HepG2 (cell line): Measurements from ENCODE around the gene TWIST2. TPM values are rescaled to one million over a fixed set of nuclear protein-coding genes. Genes with fewer than 3 reads are reported as not detected.

Experiments used
- ATAC-seq: fragments of 200-7000 bp; cut with Tn5 transposase; 3 replicates; pipeline ENCODE4 v1.9.1; 2020; ENCODE audit warnings: mild to moderate bottlenecking, moderate library complexity
- BruUV-seq: library from RNA; stranded (reverse); fragments of 400-500 nt; replicated peaks from 2 replicates; lab custom pipeline; 2021; lab: Mats Ljungman, UMichigan
- CTCF ChIA-PET: fragments of 300-600 bp; formaldehyde crosslinking; extraction: SDS; loops from one replicate; lab custom pipeline; 2021; ENCODE audit warnings: low total read pairs, inconsistent platforms, low intra/inter-chr PET ratio; lab: Yijun Ruan, JAX
- POLR2A ChIA-PET: fragments of 350-600 bp; sonication (Branson Sonifier 250); formaldehyde crosslinking; loops from one replicate; lab custom pipeline; 2020; ENCODE audit warnings: antibody characterized with exemption, inconsistent platforms; lab: Yijun Ruan, JAX
- DNase-seq: peaks from one replicate; pipeline ENCODE4 v3.0.0-alpha.2; 2015; ENCODE audit warnings: low spot score
- FAIRE-seq: peaks from 3 replicates; lab custom pipeline; 2011; peaks lifted over from hg19 to GRCh38; lab: Jason Lieb, UNC
- H2AFZ ChIP-seq: one replicate; pipeline ENCODE4 v1.6.1; 2011; ENCODE audit warnings: low read length, inconsistent platforms
- H3K27ac ChIP-seq: fragments of 300-600 bp; 3 replicates; pipeline ENCODE4 v1.8.0; 2011; ENCODE audit warnings: mixed run types, mild to moderate bottlenecking, mixed read lengths, low read length, inconsistent platforms; ENCODE audit not compliant: insufficient read depth; ENCODE audit errors: extremely low read length
- H3K27me3 ChIP-seq, 2 experiments: fragments of 200-600 bp in 1 of 2; 2 replicates in 1 of 2; 3 replicates in 1 of 2; pipeline versions ENCODE4 v1.6.0 to v1.8.0; 2011; ENCODE audit warnings: low read length in 2 of 2, mild to moderate bottlenecking in 2 of 2, moderate library complexity in 2 of 2, inconsistent platforms in 1 of 2; ENCODE audit not compliant: insufficient read depth in 2 of 2, control insufficient read depth in 1 of 2
- H3K36me3 ChIP-seq, 2 experiments: fragments of 200-600 bp in 1 of 2; replicated peaks in 1 of 2; 2 replicates in 1 of 2; 3 replicates in 1 of 2; pipeline versions ENCODE4 v1.5.1 to v1.8.0; 2011; ENCODE audit warnings: low read length in 2 of 2, inconsistent platforms in 1 of 2; ENCODE audit not compliant: insufficient read depth in 2 of 2, control insufficient read depth in 1 of 2
- H3K4me1 ChIP-seq: 2 replicates; pipeline ENCODE4 v1.5.1; 2012; ENCODE audit warnings: low read length, inconsistent platforms; ENCODE audit not compliant: insufficient read depth
- H3K4me2 ChIP-seq: 2 replicates; pipeline ENCODE4 v1.6.0; 2011; ENCODE audit warnings: low read depth, low read length, inconsistent platforms
- H3K4me3 ChIP-seq, 3 experiments: fragments of 200-600 bp in 1 of 3; sonication (generic), shearing (Covaris generic) in 1 of 3; replicated peaks in 1 of 3; 2 replicates each; pipeline ENCODE4 v1.5.1; 2011 to 2016; ENCODE audit warnings: low read length in 3 of 3, inconsistent platforms in 2 of 3, low read depth in 2 of 3, mild to moderate bottlenecking in 2 of 3, control low read depth in 1 of 3, mixed read lengths in 1 of 3; ENCODE audit not compliant: insufficient read depth in 1 of 3
- H3K79me2 ChIP-seq: one replicate; pipeline ENCODE4 v1.6.1; 2011; ENCODE audit warnings: low read length, inconsistent platforms; ENCODE audit not compliant: insufficient read depth
- H3K9ac ChIP-seq: 2 replicates; pipeline ENCODE4 v1.6.0; 2011; ENCODE audit warnings: mild to moderate bottlenecking, low read depth, low read length, inconsistent platforms; ENCODE audit not compliant: insufficient read depth
- H3K9me3 ChIP-seq: 2 replicates; pipeline ENCODE4 v1.5.1; 2012; ENCODE audit warnings: mild to moderate bottlenecking, low read length
- H4K20me1 ChIP-seq: 2 replicates; pipeline ENCODE4 v1.6.0; 2011; ENCODE audit warnings: inconsistent platforms, mild to moderate bottlenecking, low read length, moderate library complexity; ENCODE audit not compliant: insufficient read depth
- DMAP1 ChIP-seq: IDR thresholded peaks from 2 replicates; pipeline ENCODE4 v1.6.1; 2016
- HDAC1 ChIP-seq: sonication (generic); formaldehyde crosslinking; IDR thresholded peaks from 2 replicates; pipeline ENCODE4 v1.5.1; 2020; ENCODE audit warnings: mild to moderate bottlenecking, missing genetic modification reagents
- HINFP ChIP-seq: sonication (generic); formaldehyde crosslinking; IDR thresholded peaks from 2 replicates; pipeline ENCODE4 v1.4.0; 2020; ENCODE audit warnings: low read depth, mild to moderate bottlenecking, missing genetic modification reagents
- HOXA3 ChIP-seq: sonication (generic); formaldehyde crosslinking; IDR thresholded peaks from 2 replicates; pipeline ENCODE4 v1.5.0; 2020; ENCODE audit warnings: missing genetic modification reagents
- MATR3 ChIP-seq: sonication (generic); formaldehyde crosslinking; IDR thresholded peaks from 2 replicates; pipeline ENCODE4 v1.4.0; 2020; ENCODE audit warnings: missing genetic modification reagents
- NFE2L2 ChIP-seq: fragments of 150-350 bp; IDR thresholded peaks from 2 replicates; pipeline ENCODE4 v1.6.1; 2014; ENCODE audit warnings: low read length
- NONO ChIP-seq, 2 experiments: fragments of 450-650 bp in 1 of 2; sonication (generic) in 1 of 2; formaldehyde crosslinking in 1 of 2; IDR thresholded peaks in 1 of 2; conservative IDR thresholded peaks in 1 of 2; 2 replicates each; pipeline versions ENCODE4 v1.6.1 to v1.8.0; 2017 to 2022; ENCODE audit warnings: mild to moderate bottlenecking in 1 of 2, missing genetic modification reagents in 1 of 2, moderate library complexity in 1 of 2
- PAF1 ChIP-seq: IDR thresholded peaks from 2 replicates; pipeline ENCODE4 v1.6.1; 2016; ENCODE audit warnings: missing genetic modification reagents, missing compliant biosample characterization
- RFXAP ChIP-seq: sonication (generic); formaldehyde crosslinking; IDR thresholded peaks from 2 replicates; pipeline ENCODE4 v1.4.0; 2020; ENCODE audit warnings: missing genetic modification reagents, borderline replicate concordance
- SMYD3 ChIP-seq: sonication (generic); formaldehyde crosslinking; IDR thresholded peaks from 2 replicates; pipeline ENCODE4 v1.8.1; 2023; ENCODE audit warnings: mild to moderate bottlenecking, missing genetic modification reagents
- TEAD3 ChIP-seq: optimal IDR thresholded peaks from 2 replicates; pipeline ENCODE3; 2016; ENCODE audit warnings: borderline replicate concordance
- ZBTB14 ChIP-seq: sonication (generic); formaldehyde crosslinking; IDR thresholded peaks from 2 replicates; pipeline ENCODE4 v1.4.0; 2020; ENCODE audit warnings: missing genetic modification reagents
- ZNF253 ChIP-seq: sonication (generic); formaldehyde crosslinking; IDR thresholded peaks from 2 replicates; pipeline ENCODE4 v1.8.0; 2022; ENCODE audit warnings: mild to moderate bottlenecking, missing genetic modification reagents, borderline replicate concordance
- ZNF589 ChIP-seq: sonication (generic); formaldehyde crosslinking; conservative IDR thresholded peaks from 2 replicates; pipeline ENCODE4 v1.8.0; 2022; ENCODE audit warnings: mild to moderate bottlenecking, moderate library complexity, missing genetic modification reagents
- ZNF598 ChIP-seq: sonication (generic); formaldehyde crosslinking; IDR thresholded peaks from 2 replicates; pipeline ENCODE4 v1.5.1; 2020; ENCODE audit warnings: mild to moderate bottlenecking, missing genetic modification reagents, borderline replicate concordance
- ZNF629 ChIP-seq: sonication (generic); formaldehyde crosslinking; conservative IDR thresholded peaks from 2 replicates; pipeline ENCODE4 v1.5.0; 2020; ENCODE audit warnings: missing genetic modification reagents
- ZNF670 ChIP-seq: sonication (generic); formaldehyde crosslinking; IDR thresholded peaks from 2 replicates; pipeline ENCODE4 v1.8.0; 2022; ENCODE audit warnings: mild to moderate bottlenecking, missing genetic modification reagents, borderline replicate concordance
- ZNF703 ChIP-seq: sonication (generic); formaldehyde crosslinking; IDR thresholded peaks from 2 replicates; pipeline ENCODE4 v1.5.1; 2020; ENCODE audit warnings: missing genetic modification reagents, mild to moderate bottlenecking, moderate library complexity, borderline replicate concordance
- ZNF776 ChIP-seq: sonication (generic); formaldehyde crosslinking; IDR thresholded peaks from 2 replicates; pipeline ENCODE4 v1.4.0; 2020; ENCODE audit warnings: mild to moderate bottlenecking, missing genetic modification reagents
- WGBS: methylation state at CpG from one replicate; pipeline ENCODE4 v1.1.6; 2017; ENCODE audit warnings: low lambda C conversion rate; 5-methylcytosine and 5-hydroxymethylcytosine counted together
- in situ Hi-C: cut with HindIII; loops from 2 replicates; pipeline ENCODE4 v1.10.0; 2017; ENCODE audit warnings: low pct_unique_long_range_greater_than_20kb; ENCODE audit not compliant: extremely low pct_ligation_motif_present
- intact Hi-C: fragments of 100-400 bp; cut with micrococcal nuclease; formaldehyde crosslinking; loops from one replicate; pipeline ENCODE4 v1.10.0; 2022; ENCODE audit not compliant: unreplicated experiment
- polyA plus RNA-seq, 8 experiments: library from polyadenylated mRNA; depleted of rRNA in 3 of 8; stranded (reverse) in 7 of 8; unstranded in 1 of 8; fragments of >200 nt; fragmentation: Illumina TruSeq in 4 of 8; extraction: Trizol in 4 of 8; gene quantifications; 2 replicates each; pipeline versions ENCODE4 v1.2.1 to v1.2.3, GENCODE V29; 2011 to 2016; ENCODE audit warnings: low read depth in 4 of 8, missing spikeins in 1 of 8, mixed read lengths in 1 of 8; ENCODE audit not compliant: insufficient read depth in 1 of 8
- total RNA-seq, 5 experiments: library from RNA; depleted of rRNA; stranded (reverse); fragments of >200 nt; fragmentation: Illumina TruSeq; extraction: Trizol; gene quantifications; 2 replicates each; pipeline ENCODE4 v1.2.3, GENCODE V29; 2016; ENCODE audit warnings: low read depth in 1 of 5

Gene TWIST2
- total and polyA plus RNA-seq, 2 of the 13 experiments (the other 11 are each of a cell fraction or from before 2014, with no cell fraction given), result 0.08 to 0.11 TPM

DNA sequence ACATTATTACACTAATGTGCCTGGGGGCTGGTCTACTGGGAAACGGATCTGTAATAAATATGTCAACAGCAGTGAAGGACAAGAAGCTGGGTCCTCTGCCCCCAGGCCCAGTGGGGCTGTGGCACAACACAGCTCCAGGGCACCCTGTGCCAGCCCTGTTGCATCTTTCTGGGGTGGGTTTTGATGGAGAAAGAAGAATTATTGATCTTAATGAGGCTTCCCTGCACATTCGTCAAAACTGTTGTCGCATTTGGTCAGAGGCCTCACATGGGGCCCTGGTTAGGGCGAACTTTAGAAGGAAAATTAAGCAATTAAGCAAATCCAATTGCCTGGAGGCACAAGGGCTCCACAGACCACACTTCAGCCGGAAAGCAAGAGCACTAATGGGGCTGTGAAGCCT, 30.0 kb upstream of the TWIST2 start:
- H3K9ac ChIP-seq, result no peak overlapping the region
- ChIA-PET CTCF (no interaction called here), POLR2A (no interaction called here)
- H4K20me1 ChIP-seq, result no peaks in the 10 kb centered on the region
- peaks cover 6 to 63% of the 10 kb centered on the region in 2 experiments; a peak in 4 of 5 replicates for H3K27me3 ChIP-seq
- FAIRE-seq (no peak), DNase-seq (no peak), ATAC-seq (no peak)
- no peak overlapping the region for H3K27ac ChIP-seq
- no TSS peak for BruUV-seq
- H3K9me3 ChIP-seq, result no peaks in the 10 kb centered on the region
- intact Hi-C loops (no loop called here), in situ Hi-C loops (no loop called here)
- no peak overlapping the region for H3K4me2 ChIP-seq
- WGBS, result 4% methylated on average over 5 of the region's 5 CpGs
- no peak overlapping the region for H3K4me3 ChIP-seq
- H2AFZ ChIP-seq, result no peak overlapping the region
- no peaks in the 10 kb centered on the region for H3K79me2 ChIP-seq
- H3K4me1 ChIP-seq, result no peaks in the 10 kb centered on the region
- no peaks in the 10 kb centered on the region for H3K36me3 ChIP-seq
- no peak for TF ChIP-seq ZNF629 (CRISPR knock-in tag)
- no peak for TF ChIP-seq DMAP1
- no peak for TF ChIP-seq ZBTB14
- TF ChIP-seq HDAC1 (CRISPR knock-in tag), result no peak
- TF ChIP-seq ZNF598 (CRISPR knock-in tag), result no peak
- no peak for TF ChIP-seq NFE2L2
- no peak for TF ChIP-seq PAF1 (CRISPR knock-in tag)

DNA sequence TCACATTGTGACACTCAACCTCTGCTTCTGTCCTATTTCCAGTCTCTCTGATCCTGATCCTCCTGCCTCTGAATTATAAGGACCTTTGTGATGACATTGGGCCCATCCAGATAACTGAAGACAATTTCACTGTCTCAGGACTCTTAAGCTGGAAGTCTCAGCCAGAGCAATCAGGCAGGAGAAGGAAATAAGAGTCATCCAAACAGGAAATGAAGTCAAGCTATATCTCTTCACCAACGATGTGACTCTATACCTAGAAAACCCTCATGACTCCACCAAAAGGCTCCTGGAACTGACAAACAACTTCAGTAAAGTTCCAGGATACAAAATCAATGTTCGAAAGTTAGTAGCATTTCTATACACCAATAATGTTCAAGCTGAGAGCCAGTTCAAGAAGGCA, 29.3 kb upstream of the TWIST2 start:
- Histone ChIP-seq H3K27ac (no peak overlapping the region), H2AFZ (no peak overlapping the region), H3K4me2 (no peak overlapping the region), H3K4me3 (no peak overlapping the region), H3K9me3 (no peaks in the 10 kb centered on the region), H4K20me1 (no peaks in the 10 kb centered on the region), H3K4me1 (no peaks in the 10 kb centered on the region)
- intact Hi-C loops (no loop called here), in situ Hi-C loops (no loop called here)
- WGBS, result 0% methylated on average over 2 of the region's 2 CpGs
- no peak for ATAC-seq
- BruUV-seq, result no TSS peak
- TF ChIP-seq ZNF589 (CRISPR knock-in tag), result no peak
- no peak for TF ChIP-seq TEAD3 (CRISPR knock-in tag)
- TF ChIP-seq RFXAP, result no peak
- no peak for TF ChIP-seq ZNF776 (CRISPR knock-in tag)
- no peak for TF ChIP-seq NONO (IDR thresholded peaks at IDR 0.05)
- no peak for TF ChIP-seq NONO (CRISPR knock-in tag; conservative IDR thresholded peaks at IDR 0.05)
- TF ChIP-seq ZNF703 (CRISPR knock-in tag), result no peak
- no peak for TF ChIP-seq MATR3 (CRISPR knock-in tag)
- no peak for TF ChIP-seq ZNF670
- TF ChIP-seq ZNF253 (CRISPR knock-in tag), result no peak
- TF ChIP-seq HINFP (CRISPR knock-in tag), result no peak
- TF ChIP-seq HOXA3 (CRISPR knock-in tag), result no peak
- no peak for TF ChIP-seq SMYD3 (CRISPR knock-in tag)
- TF ChIP-seq, all 625 proteins: peak for 0
- DNase-seq, result no peak
- FAIRE-seq, result no peak
- Histone ChIP-seq H3K9ac (no peak overlapping the region), H3K36me3 (no peaks in the 10 kb centered on the region), H3K79me2 (no peaks in the 10 kb centered on the region), H3K27me3 (peaks cover 2 to 57% of the 10 kb centered on the region in 2 experiments; a peak in 4 of 5 replicates)
- CTCF ChIA-PET, result no interaction called here
- POLR2A ChIA-PET, result no interaction called here
